MCF 10A (cell line): Measurements from ENCODE around the gene KCNK4. TPM values are rescaled to one million over a fixed set of nuclear protein-coding genes. Genes with fewer than 3 reads are reported as not detected.

ENCODE experiments used
- BruUV-seq: library from RNA; stranded (reverse); fragments of 400-500 nt; replicated peaks from 2 replicates; lab custom pipeline; 2021; lab: Mats Ljungman, UMichigan
- CTCF ChIA-PET: fragments of 300-600 bp; sonication (Branson Sonifier 250); formaldehyde crosslinking; extraction: SDS; loops from one replicate; lab custom pipeline; 2021; ENCODE audit warnings: antibody characterized with exemption, inconsistent platforms; lab: Yijun Ruan, JAX
- POLR2A ChIA-PET: fragments of 300-600, 350-650 bp; sonication (Branson Sonifier 250); formaldehyde crosslinking; extraction: SDS; loops from one replicate; lab custom pipeline; 2020; ENCODE audit warnings: antibody characterized with exemption, inconsistent platforms; lab: Yijun Ruan, JAX
- DNase-seq: peaks from one replicate; pipeline ENCODE4 v3.0.0-alpha.2; 2018; ENCODE audit not compliant: unreplicated experiment
- H3K27ac Mint-ChIP-seq: one replicate; pipeline ENCODE4 v1.8.0; 2022; ENCODE audit warnings: mild to moderate bottlenecking, low read depth, mixed read lengths; ENCODE audit not compliant: unreplicated experiment
- H3K27me3 Mint-ChIP-seq: one replicate; pipeline ENCODE4 v1.8.0; 2022; ENCODE audit warnings: mixed read lengths; ENCODE audit not compliant: insufficient read depth, unreplicated experiment
- H3K36me3 Mint-ChIP-seq: one replicate; pipeline ENCODE4 v1.8.0; 2022; ENCODE audit warnings: mild to moderate bottlenecking, moderate library complexity, mixed read lengths; ENCODE audit not compliant: insufficient read depth, unreplicated experiment
- H3K4me1 Mint-ChIP-seq: one replicate; pipeline ENCODE4 v1.8.0; 2022; ENCODE audit warnings: mixed read lengths; ENCODE audit not compliant: insufficient read depth, unreplicated experiment
- H3K4me3 Mint-ChIP-seq: one replicate; pipeline ENCODE4 v1.8.0; 2022; ENCODE audit warnings: mild to moderate bottlenecking, moderate library complexity, mixed read lengths; ENCODE audit not compliant: unreplicated experiment
- H3K9me3 Mint-ChIP-seq: one replicate; pipeline ENCODE4 v1.8.0; 2022; ENCODE audit warnings: mixed read lengths; ENCODE audit not compliant: unreplicated experiment
- CTCF ChIP-seq: fragments of 200-600 bp; IDR thresholded peaks from one replicate; pipeline ENCODE4 v1.8.0; 2022; ENCODE audit warnings: antibody characterized with exemption, mild to moderate bottlenecking; ENCODE audit not compliant: unreplicated experiment
- intact Hi-C: fragments of 100-400 bp; cut with micrococcal nuclease; formaldehyde crosslinking; loops from 2 replicates; pipeline ENCODE4 v1.14.1; 2022
- total RNA-seq: library from RNA; stranded (reverse); gene quantifications from 2 replicates; pipeline ENCODE4 v1.2.3, GENCODE V29; 2022

KCNK4 gene
- total RNA-seq, 1 experiment from 2014 or later = not detected

DNA sequence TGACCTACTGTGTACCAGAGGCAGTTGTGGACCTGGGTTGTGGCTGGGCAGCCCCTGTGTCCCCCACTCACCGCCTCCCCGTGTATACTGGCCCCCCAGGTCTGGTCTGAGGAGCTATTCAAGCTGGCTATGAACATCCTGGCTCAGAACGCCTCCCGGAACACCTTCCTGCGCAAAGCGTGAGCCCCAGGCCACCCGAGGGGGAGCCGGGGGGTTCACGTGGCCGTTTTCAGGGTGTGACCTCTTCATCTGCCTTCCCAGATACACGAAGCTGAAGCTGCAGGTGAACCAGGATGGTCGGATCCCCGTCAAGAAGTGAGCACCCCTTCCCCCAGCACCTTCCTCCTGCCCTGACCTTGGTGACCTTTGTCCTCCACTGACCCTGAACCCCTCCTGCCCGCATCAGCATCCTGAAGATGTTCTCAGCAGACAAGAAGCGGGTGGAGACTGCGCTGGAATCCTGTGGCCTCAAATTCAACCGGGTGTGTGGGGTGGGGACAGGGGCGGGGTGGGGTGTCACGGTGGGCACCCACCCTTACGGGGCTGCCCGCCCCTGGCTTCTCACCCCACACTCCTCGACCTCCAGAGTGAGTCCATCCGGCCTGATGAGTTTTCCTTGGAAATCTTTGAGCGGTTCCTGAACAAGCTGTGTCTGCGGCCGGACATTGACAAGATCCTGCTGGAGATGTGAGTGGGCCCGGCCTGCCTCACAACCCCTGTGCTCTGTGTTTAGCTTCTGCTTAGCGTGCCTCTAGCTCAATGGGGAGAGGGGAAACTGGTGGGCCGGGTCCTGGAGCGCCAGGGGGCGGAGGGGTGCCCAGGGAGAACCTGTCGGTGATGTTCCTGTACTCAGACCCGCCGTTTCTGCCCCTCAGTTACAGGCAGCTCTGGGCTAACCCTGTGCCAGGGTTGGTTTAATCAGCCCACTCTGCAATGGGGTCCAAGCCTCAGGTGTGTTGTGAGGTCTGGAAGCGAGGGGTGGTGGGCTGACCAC, 35.7 kb upstream of the KCNK4 start:
- no TSS peak for BruUV-seq
- H3K27ac Mint-ChIP-seq = no peak overlapping the region
- no peak for TF ChIP-seq CTCF
- H3K4me3 Mint-ChIP-seq = no peak overlapping the region
- intact Hi-C loops = no loop called here
- DNase-seq = no peak
- no peaks in the 10 kb centered on the region for H3K9me3 Mint-ChIP-seq
- ChIA-PET POLR2A (interaction anchor here (1.6 to 3.1 kb wide), 2 partner anchors 10 to 14 kb away, joined by 5 to 10 read pairs; no protein-coding TSS in a partner anchor), CTCF (interaction anchor here (1.8 to 2.5 kb wide), 2 partner anchors 45 to 48 kb away, joined by 7 read pairs; no protein-coding TSS in a partner anchor)
- H3K36me3 Mint-ChIP-seq = peaks cover 24% of the 10 kb centered on the region
- peaks cover 6% of the 10 kb centered on the region for H3K4me1 Mint-ChIP-seq
- no peaks in the 10 kb centered on the region for H3K27me3 Mint-ChIP-seq

- TF ChIP-seq CTCF = no peak
- no peaks in the 10 kb centered on the region for H3K9me3 Mint-ChIP-seq
- peaks cover 24% of the 10 kb centered on the region for H3K36me3 Mint-ChIP-seq
- no peaks in the 10 kb centered on the region for H3K27me3 Mint-ChIP-seq
- no TSS peak for BruUV-seq
- ChIA-PET CTCF (interaction anchor here (0.7 to 1.5 kb wide), 2 partner anchors 48 to 51 kb away, joined by 3 to 5 read pairs; no protein-coding TSS in a partner anchor), POLR2A (interaction anchor here (1.6 to 3.1 kb wide), 2 partner anchors 11 to 13 kb away, joined by 5 to 10 read pairs; no protein-coding TSS in a partner anchor)
- H3K27ac Mint-ChIP-seq = no peak overlapping the region
- H3K4me1 Mint-ChIP-seq = peaks cover 6% of the 10 kb centered on the region
- no peak for DNase-seq
- no peak overlapping the region for H3K4me3 Mint-ChIP-seq
- intact Hi-C loops = no loop called here
These were observed 34.8 kb upstream of the KCNK4 start for GRCh38 chr11:64256300-64256699.

- Mint-ChIP-seq H3K9me3 (no peaks in the 10 kb centered on the region), H3K4me3 (no peak overlapping the region), H3K4me1 (peaks cover 6% of the 10 kb centered on the region), H3K27me3 (no peaks in the 10 kb centered on the region), H3K27ac (no peak overlapping the region), H3K36me3 (peaks cover 36% of the 10 kb centered on the region)
- TF ChIP-seq CTCF = no peak
- no TSS peak for BruUV-seq
- POLR2A ChIA-PET = interaction anchor here (1.4 to 3.1 kb wide), 2 partner anchors 11 to 26 kb away, joined by 4 to 10 read pairs; partner anchors contain the start of gene BAD
- intact Hi-C loops = no loop called here
- CTCF ChIA-PET = interaction anchor here (0.9 kb wide), 1 partner anchor 32 kb away, joined by 4 read pairs; no protein-coding TSS in a partner anchor
- DNase-seq = no peak
These were observed 32.7 kb upstream of the KCNK4 start for GRCh38 chr11:64258356-64258755.
